ENCODE data around the gene CDK5RAP2.

Gene CDK5RAP2

DNA sequence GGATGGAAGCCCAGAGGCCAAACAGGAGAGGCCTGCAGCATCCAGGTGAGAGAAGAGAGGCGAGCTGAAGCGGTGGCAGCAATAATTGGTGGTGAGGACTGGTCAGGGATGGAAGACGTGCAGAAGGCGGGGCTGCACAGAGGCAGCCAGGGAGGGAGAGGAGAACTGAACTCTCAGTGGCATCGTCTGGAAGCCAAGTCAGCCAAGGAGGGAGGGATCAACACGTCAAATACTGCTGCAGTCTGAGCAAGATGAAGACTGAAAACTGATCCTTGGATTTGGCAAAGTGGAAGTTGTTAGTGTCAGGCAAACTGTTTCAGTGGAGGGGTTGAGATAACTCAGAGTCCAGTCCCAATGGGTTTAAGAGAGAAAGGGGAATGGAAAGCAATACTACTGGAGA, 145.4 kb downstream of the CDK5RAP2 start:
- no peak for DNase-seq

DNA sequence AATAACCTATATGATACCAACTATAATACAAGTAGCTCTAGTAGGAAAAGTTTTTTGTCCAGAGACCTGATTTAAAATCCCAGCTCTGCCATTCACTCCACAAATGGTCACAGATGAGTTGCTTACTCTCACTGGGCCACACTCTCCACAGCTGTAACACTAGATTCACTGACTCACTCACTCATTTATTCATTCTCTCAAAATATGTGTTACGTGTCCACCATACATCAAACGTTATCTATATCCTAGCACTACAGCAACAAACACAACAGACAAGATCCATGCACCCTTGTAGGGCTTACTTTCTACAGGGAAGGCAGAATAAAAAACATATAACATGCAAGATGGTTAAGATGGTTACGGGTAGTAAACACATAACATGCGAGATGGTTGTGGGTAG, 146.3 kb downstream of the CDK5RAP2 start:
- no peak for DNase-seq

DNA sequence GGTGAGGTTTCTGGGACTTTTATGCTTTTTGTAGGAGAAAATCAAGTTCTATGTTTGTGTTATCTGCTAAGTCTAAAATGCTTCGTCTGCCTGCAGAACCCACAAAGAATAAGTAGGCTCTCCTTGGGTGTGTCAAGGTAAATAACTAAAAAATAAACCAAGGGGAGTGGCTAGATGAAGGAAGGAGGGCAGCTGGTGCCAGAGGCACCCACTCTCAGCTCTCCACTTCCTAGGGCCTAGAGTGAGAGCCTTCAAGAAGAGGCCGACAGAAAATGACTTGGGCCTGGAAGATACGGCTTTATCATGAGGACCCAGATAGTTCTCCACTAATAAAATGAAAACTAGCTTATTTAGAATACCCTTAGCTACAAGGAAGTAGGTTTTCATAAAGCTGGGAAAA, 147.4 kb downstream of the CDK5RAP2 start:
- no peak for DNase-seq

DNA sequence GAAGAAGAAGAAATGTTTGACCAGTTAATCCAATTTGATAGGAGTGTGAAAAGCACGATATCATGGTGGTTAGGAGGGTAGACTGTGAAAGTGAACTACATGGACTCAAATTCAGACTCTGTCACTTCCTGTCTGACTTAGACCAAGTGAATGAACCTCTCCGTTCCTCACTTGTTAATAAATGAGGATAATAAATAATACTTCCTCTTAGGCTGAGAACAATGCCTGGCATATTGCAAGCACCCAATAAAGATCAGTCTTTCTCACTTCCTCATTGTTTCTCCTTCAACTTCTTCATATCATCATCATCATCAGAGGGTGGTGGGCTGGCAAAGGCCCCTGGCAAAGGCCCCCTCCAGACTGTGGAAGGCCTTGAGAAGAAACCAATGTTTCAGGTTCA, 148.7 kb downstream of the CDK5RAP2 start:
- DNase-seq = no peak

DNA sequence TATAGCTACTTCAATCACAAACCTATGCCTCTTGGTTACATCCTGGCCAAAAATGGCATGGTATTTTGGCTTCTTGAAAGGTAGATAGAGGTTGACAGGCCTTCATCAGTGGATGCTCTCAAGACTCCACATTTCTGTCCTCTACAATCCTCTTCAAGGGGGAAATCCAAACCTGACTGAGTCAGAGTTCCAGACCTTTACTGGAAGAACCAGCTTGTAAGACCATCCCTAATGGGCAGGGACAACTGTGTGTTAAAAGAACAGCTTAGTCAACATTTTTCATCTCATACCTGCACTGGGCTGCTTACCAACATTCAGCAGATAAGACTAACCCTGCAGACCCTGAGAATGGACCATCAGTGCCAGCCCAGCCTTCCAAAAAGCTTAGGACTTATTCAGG, 155.7 kb downstream of the CDK5RAP2 start:
- DNase-seq = no peak

DNA sequence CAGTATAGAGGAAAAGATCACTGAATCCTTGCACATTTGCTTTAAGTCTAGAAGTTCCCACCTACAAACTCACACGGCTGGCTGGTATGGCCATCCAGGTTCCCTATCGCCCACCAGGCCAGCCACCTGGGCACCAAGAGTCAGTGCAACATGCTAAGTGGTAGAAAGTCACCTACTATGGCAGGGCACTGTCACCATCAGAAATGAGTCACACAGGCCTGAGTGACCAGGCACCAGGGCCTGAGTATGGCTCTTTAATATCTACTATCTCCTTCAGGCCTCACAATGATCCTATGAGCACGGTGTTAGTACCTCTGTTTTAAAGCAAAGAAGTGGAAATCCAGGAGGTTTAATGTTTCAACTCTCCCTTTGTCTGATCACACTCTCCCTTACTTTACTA, 156.2 kb downstream of the CDK5RAP2 start:
- DNase-seq = no peak

DNA sequence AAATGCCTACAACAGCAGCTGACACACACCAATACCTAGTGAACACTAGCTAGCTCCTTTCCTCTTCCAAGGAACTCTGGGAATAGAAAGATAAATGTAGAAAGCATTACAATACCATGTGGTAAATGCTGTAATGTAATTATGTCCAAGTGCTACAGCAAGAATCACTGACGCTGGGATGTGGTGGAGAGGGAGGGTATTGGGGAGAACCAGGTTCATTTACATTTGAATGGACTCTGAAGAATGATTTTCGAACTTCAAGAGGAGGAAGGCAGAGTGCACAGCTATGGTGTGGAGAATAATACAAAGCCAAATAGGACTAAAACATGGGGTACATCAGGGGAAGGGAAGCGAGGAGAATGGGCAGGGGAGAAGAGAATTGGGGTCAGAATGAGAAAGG, 158.0 kb downstream of the CDK5RAP2 start:
- no peak for DNase-seq

DNA sequence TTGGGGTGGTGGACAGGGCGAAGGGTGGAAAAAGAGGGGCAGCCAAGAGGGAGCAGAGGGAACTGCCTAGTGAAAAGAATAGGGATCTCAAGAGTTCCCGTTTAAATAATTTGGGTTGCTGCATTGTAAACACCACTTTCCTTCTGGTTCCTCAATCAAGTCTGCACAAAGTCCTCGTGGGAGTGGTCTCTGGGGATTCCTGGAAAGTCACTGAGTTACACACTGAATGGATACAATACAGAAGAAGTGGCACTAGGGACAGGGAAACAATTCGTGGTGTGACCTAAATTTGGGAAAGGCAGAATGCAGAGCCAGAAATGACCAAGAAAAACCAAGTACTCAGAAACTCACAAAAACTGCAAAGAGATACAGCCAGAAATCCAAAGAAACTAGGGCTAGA, 161.7 kb downstream of the CDK5RAP2 start:
- DNase-seq = no peak

DNA sequence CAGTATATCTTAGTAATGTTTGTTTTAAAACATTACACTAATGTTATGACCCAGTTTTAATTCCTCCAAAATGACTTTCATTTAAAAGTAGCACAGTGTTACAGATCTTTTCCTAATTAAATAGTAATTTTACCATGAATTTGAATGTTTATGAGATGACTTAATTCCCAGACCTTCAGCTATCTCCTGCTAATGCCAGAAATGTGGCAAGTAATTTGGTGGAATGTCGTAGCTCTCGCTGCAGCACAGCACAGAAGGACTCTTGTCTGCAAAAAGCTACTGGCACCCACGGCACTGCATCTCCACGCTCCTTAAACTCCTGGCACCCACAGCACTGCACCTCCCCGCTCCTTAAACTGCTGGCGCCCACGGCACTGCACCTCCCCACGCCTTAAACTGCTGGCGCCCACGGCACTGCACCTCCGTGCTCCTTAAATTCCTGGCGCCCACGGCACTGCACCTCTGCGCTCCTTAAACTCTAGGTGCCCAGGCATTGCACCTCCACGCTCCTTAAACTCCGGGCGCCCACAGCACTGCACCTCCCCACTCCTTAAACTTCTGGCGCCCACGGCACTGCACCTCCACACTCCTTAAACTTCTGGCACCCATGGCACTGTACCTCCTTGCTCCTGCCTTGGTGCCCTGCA, 163.1 kb downstream of the CDK5RAP2 start:
- no peak for DNase-seq

DNA sequence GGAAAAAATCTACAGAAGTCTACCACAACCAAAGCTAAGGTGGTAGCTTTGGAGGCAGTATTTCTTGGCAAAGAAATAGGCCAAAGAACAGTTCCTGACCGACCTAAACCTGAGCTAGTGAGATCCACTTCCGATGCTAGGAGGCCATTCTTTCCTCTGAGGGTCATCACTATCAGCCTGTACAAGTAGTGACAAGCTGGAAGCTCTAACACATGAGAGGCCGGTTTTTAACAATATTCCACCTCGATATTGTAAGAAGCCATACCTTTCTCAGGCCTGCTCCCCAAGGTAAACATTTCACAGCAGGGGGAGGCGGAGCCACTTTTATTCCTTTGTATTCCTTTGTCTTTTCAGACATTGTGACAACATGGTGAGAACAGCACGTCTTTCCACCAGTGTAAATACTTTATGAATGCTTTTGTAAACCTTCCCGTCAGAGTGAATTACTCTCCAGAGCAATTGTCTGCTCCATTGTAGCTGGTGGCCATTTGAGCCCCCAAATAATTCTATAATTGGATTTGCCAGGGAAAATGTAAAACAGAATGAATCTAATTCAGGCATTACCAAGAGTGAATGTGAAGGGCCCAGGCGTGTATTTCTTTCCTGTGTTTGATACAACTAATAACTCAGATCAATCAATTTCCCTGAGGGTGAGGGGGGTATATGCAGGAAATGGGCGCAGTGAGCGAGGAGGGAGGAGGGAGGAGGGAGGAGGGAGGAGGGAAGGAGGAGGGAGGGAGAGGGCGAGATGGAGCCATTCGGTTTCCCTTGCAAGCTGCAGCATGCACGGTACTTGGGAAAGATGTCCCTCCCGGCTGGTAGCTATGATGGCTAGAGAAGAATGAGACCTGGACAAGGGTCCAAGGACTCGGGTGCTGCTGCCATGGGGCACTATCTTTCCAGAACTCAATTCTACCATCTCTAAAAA, 166.6 kb downstream of the CDK5RAP2 start:
- DNase-seq = no peak

DNA sequence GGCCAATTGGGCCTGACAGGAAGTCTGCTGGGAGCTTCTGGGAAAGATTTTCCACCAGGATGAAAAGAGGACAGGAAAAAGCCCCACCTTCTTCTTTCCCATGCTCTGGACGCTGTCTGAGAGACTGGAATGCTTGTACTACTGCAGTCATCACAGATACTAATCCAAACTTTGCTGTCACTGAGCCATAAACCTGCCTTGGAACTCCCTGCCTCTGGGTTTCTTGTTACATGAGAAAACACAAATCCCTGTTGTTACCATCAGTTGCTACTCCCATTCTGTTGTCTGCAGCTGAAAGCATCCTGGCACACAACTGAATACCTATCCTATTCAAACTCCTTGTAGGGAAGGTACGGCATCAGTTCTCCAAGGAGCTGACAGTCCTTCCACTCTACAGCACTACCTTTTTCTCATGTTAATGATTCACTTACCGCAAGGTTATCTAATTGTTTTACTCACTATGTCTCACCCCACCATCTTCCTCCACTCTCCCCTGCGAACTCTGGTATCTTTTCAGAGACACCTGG, 167.5 kb downstream of the CDK5RAP2 start:
- DNase-seq = no peak

DNA sequence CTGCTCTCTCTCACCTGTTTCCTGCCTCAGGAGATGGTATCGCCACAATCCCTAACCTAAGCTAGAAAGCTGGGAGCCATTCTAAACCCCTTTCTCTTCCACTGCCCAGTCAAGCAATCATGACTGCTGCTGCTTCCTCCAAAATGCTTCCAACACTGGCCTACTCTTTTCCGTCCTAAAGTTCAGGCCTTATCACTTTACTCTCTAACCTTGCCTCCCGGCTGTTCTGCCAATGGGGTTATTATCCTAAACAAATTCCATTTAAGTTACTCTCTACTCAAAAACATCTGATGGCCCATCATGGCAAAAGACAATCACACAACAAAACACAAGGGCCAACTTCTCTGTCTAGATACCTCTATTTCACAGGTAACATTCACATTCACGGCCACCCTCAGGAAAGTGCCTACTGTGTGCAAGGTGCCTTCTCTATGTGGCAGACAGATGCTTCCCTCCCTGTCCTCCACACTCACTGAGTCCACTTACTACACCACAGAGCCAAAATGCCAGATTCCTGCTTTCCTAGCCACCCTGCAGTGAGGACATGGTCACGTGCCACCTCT, 168.0 kb downstream of the CDK5RAP2 start:
- DNase-seq = no peak

DNA sequence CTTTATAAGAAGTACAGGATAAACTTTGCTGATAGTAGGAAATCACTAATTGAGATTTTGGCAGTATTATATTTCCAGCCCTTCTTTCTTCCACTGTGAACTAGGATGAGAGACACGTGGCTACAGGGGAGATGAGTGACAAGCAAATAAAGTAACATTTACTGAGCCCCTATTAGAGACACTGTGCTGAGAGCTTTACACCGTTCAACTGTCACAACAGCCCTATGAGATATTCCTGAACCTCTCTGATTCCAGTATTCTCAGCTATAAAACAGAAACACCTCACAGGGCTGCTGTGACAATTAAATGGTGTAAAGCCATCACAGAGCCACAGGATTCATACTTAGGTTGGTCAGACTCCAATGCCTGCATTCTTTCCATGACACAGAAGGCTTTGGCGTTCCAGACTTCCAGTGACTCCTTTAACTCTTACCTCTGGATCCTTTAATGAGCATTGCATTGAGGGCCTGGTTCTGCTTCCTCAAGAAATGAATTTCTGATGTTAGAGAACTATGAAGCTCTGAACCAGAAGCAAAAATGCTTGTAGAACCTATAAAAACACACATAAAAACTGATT, 169.0 kb downstream of the CDK5RAP2 start:
- no peak for DNase-seq

DNA sequence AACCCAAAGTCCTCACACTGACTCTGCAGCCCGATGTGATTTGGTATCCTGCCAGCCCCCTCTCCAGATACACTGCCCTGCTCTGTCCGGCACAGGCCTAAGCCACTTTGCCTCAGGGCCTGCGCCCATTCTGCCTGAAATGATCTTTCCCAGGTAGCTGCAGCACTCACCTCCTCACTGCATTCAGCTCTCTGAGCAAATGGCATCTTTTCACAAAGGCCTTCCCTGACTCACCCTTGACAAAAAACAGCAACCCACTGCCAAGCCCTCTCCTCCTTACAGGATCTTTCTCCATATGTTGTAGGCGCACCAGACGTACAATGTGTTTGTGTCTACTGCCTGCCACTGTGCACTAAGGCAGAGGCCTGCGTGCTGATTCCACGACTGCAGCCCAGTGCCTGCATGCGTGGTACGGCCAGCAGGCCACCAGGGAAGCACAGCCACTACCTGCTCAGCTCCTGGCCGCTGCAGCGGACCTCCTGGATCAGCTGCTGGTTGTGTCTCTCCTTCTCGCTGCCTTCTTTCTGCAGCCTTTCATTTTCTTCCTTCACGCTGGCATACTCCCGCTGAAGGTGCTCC, 171.2 kb downstream of the CDK5RAP2 start:
- DNase-seq = no peak

DNA sequence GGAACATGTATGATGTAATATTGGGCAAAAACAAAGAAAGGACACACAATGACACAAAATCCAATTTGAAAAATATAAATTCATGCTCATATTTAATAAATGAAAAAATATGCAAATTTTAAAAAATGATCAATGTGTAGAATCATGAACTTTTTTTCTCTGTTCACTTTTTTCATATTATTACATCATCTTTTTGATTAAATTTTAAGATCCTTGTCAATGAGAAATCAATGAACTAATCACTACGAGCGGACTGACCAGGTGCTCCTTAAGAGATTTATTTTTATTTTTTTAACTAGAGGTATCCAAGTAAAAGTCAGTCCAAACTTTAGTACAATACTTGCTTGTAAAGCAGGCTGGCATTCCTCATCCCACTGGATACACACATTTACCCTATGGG, 174.1 kb downstream of the CDK5RAP2 start:
- DNase-seq = no peak

DNA sequence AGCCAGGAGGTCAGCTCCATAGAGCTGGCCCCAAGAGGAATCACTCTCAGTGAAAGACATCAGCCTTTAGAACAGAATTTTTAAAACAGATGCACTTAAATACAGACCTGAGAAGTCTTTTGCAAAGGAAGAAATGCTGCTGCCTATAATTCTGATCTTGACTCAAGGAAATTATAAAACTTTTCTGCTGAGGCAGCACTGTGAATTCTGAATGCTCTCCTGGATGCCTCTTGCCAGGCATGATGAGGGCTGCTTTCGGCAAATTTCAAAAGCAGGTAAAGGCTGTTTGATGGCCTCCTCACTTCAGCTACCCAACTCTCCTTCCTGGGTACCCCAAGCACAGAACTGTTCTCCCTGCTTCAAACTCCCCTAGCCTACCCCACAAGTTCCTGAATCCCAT, 174.8 kb downstream of the CDK5RAP2 start:
- no peak for DNase-seq

DNA sequence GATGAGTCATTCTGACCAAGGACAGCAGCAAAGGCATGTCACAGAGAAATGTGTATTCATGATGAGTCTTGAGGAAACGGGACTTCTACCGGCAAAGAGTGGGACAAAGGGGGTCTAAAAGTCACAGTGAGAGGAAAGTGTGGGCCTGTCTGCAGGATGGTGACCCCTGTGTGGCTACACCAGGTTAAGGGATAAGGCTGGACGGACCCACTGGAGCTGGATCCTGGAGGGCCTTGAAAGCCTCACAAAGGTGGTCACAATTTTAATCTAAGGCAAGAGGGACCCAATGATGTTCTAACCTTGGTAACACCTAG, 176.5 kb downstream of the CDK5RAP2 start:
- DNase-seq = no peak

DNA sequence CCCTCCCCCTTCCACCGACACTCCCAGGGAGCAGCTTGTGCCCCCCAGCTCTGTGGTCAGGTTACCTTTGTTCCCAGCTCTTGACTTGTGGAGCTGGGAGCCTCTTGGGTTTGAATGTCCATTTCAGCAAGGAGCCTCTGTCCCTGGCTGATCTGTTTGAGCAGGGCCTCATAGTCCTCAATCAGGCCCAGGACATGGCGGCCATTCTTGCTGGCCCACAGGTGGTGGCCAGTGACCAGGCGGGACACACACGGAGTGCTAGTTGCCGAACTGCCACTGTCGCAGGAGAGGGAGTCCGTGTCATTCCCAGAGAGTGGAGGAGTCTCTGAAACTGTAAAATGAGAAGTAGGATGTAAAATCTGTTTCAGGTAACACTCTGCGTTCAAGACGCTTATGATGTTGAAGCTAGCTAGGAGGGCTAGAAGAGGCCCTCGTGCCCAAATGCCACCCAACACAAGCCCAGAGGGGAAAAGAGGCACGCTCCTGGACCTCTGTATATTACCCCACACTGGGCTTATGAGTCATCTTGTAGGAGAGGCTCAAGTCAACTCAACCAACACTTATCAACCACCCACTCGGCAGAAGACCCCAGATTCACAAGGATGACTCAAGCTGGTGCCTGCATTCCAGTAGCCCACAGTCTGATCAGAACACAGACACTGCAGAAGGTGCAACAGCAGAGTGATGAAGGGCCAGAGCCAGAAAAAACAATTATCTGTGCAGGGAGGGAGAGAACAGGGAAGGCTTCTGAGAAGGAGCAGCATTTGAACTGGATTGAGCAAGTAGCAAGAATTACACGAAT, 177.0 kb downstream of the CDK5RAP2 start:
- no peak for DNase-seq

DNA sequence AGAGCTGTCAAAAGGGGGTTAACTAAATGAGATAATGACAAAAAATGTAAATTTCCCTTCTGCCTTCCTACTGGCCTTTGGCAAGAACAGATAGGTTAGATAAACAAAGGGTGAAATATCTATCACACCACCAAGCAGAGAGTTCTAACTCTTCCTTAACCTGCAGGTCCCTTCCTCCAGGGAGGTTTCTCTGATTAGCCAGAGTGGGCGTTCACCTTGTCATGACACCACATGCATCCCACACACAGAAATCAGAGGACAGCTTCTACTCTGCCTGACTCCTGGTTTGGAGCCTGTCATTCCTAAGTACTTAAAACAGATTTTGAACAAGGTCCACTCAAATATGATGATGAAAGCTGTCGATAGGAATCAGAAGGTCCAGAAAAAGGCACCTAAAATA, 180.0 kb downstream of the CDK5RAP2 start:
- DNase-seq = no peak

DNA sequence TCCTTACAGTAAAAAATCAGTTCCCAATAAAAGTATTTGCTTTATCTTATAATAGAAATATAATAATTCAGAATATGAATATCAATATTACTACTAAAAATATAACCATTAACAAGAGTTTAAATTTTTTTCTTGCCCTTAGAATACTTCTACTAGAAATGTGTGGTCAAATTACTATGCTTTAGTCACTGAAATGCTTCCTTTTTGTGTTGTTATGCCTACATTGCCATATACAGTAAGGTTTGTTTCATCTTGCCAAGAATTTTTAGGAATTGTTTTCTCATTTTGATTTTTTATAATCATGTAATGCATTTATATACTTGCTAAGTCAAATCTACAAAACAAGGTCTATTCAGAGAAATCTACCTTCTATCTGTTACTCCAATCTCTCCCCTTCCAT, 181.7 kb downstream of the CDK5RAP2 start:
- DNase-seq = no peak

DNA sequence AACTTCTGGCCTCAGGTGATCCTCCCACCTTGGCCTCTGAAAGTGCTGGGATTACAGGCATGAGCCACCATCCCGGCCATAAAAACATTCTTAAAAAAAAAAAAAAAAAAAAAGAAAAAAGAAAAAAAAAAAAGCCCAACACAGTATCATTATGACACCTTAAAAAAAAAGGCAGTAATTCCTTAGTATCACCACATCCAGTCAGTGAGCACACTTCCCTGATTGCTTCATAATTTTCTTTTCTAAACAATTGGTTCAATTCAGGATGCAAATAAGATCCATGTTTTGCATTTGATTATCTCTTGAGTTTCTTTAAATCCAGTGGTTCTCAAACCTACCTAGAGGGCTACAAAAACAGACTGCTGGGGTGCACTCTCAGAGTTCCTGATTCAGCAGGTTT, 182.5 kb downstream of the CDK5RAP2 start:
- no peak for DNase-seq

DNA sequence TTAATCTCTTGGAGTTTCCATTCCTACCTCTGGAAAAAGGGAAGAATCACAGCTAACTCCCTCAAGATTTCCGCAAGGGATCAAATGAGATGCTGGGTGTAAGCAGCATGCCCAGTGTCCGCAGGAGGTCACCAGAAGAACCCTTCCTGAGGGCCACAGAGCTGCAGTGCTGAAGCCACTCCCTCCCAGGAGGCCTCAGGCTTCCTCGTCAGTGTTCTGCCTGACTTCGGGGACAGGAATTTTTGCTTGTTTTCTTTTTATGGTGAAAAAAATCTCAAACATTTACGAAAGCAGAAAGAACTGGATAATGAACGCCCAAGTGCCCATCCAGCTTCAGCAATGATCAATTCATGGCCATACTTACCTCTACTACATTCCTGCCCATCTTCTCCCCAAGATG, 183.0 kb downstream of the CDK5RAP2 start:
- DNase-seq = no peak

DNA sequence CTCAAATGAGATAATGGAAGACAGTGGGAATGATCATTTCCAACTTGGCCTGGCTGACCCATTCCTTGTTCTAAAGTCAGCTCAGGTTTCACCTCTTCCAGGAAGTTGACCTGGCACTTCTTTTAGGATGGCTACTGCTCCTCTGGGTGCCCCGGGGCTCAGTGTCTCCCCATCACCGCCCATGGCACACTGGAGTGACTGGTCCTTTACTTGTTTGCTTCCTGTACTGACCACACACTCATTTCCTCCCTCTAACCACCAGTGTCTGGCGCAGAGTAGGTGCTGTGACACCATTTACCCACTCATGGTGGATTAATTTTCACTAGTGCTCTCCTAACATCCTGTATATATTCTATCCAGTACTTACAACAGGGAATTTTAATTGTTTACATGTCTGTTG, 183.5 kb downstream of the CDK5RAP2 start:
- DNase-seq = no peak
